HL-60/S4 (cell line): Measurements from ENCODE around the gene PLEKHM1.
"Not testable (repeated sequence)": the region's sequence is repeated elsewhere in the genome, so short reads cannot be mapped to it uniquely, and the experiment has no call there.

Source experiments
- in situ Hi-C: fragments of 300-500 bp; cut with MboI; formaldehyde crosslinking; loops from 2 replicates; pipeline ENCODE4 v1.14.3; 2022; ENCODE audit warnings: low sequenced_read_pairs

PLEKHM1 gene

GRCh38 chr17:45441526-45442310 lies 48.8 kb downstream of the PLEKHM1 start:
- in situ Hi-C loops: no loop called here

- in situ Hi-C loops: not testable (repeated sequence)
Observed at GRCh38 chr17:45440839-45441515, 49.5 kb downstream of the PLEKHM1 start.

GRCh38 chr17:45440161-45440778 lies 50.3 kb downstream of the PLEKHM1 start:
- in situ Hi-C loops: no loop called here

- in situ Hi-C loops: no loop called here
Observed at GRCh38 chr17:45438931-45439610, 51.5 kb downstream of the PLEKHM1 start.

GRCh38 chr17:45437465-45438283 lies 52.8 kb downstream of the PLEKHM1 start:
- in situ Hi-C loops: no loop called here

GRCh38 chr17:45436625-45437464 lies 53.7 kb downstream of the PLEKHM1 start:
- in situ Hi-C loops: no loop called here

- in situ Hi-C loops: no loop called here
Observed at GRCh38 chr17:45436161-45436560, 54.4 kb downstream of the PLEKHM1 start.

GRCh38 chr17:45435481-45435880 lies 55.0 kb downstream of the PLEKHM1 start:
- in situ Hi-C loops: no loop called here

- in situ Hi-C loops: no loop called here
Observed at GRCh38 chr17:45433159-45433535, 57.4 kb downstream of the PLEKHM1 start.

- in situ Hi-C loops: no loop called here
Observed at GRCh38 chr17:45432405-45433158, 57.9 kb downstream of the PLEKHM1 start, which contains the start of gene ARHGAP27. Gene ARHGAP27 (minus strand): TSS chr17:45432870. CDS start chr17:45430279, 2,591 bp downstream.

GRCh38 chr17:45431531-45432404 lies 58.8 kb downstream of the PLEKHM1 start:
- in situ Hi-C loops: no loop called here

- in situ Hi-C loops: no loop called here
Observed at GRCh38 chr17:45430738-45431530, 59.6 kb downstream of the PLEKHM1 start.

- in situ Hi-C loops: no loop called here
Observed at GRCh38 chr17:45430006-45430737, 60.3 kb downstream of the PLEKHM1 start.

- in situ Hi-C loops: no loop called here
Observed at GRCh38 chr17:45429339-45430005, 61.0 kb downstream of the PLEKHM1 start.

GRCh38 chr17:45428931-45429338 lies 61.6 kb downstream of the PLEKHM1 start:
- in situ Hi-C loops: no loop called here
